Measurements from ENCODE around the gene GOLGA8R. TPM values are rescaled to one million over a fixed set of nuclear protein-coding genes. Genes with fewer than 3 reads are reported as not detected.
A peak's percentile ranks its signal among the peaks of the same experiment; 100 is the strongest.
"Not testable (repeated sequence)": the region's sequence is repeated elsewhere in the genome, so short reads cannot be mapped to it uniquely, and the experiment has no call there.

GOLGA8R gene
- polyA plus RNA-seq, 3 donors = 0.21 to 2.9 TPM; not detected in 1

- H2AFZ ChIP-seq (ENCODE audit: insufficient read depth, low read depth, low read length, poor library complexity, severe bottlenecking); H3K27ac ChIP-seq (ENCODE audit: low read depth in 1 of 2, low read length in 2 of 2); H3K79me2 ChIP-seq (ENCODE audit: insufficient read depth, low read length); H3K4me1 Mint-ChIP-seq; H3K4me1 ChIP-seq (ENCODE audit: control insufficient read depth in 1 of 2, insufficient read depth in 2 of 2, low read length in 2 of 2); H3K27me3 ChIP-seq (ENCODE audit: control insufficient read depth in 2 of 2, insufficient read depth in 2 of 2, low read length in 2 of 2); H3K27ac Mint-ChIP-seq; H3K4me3 Mint-ChIP-seq; H3K4me3 ChIP-seq (replicated peaks in 1 of 3; ENCODE audit: low read depth in 2 of 3, low read length in 3 of 3); H3K36me3 ChIP-seq (replicated peaks in 1 of 2; ENCODE audit: control insufficient read depth in 1 of 2, insufficient read depth in 2 of 2, low read length in 2 of 2); intact Hi-C loops (cut with micrococcal nuclease); H4K20me1 ChIP-seq (ENCODE audit: insufficient read depth, low read length); H3K36me3 Mint-ChIP-seq; H3K4me2 ChIP-seq (replicated peaks; ENCODE audit: extremely low read depth, low read length, poor library complexity, severe bottlenecking); DNase-seq; H3K9me3 Mint-ChIP-seq; H3K27me3 Mint-ChIP-seq (ENCODE audit: low read depth in 3 of 3); H3K9me3 ChIP-seq (replicated peaks in 1 of 2; ENCODE audit: control insufficient read depth in 1 of 2, insufficient read depth in 1 of 2, low read length in 2 of 2); H3K9ac ChIP-seq (ENCODE audit: insufficient read depth, low read length, poor library complexity, severe bottlenecking): not testable (repeated sequence)
- WGBS (ENCODE audit: insufficient coverage) = no CpG with 5 or more reads among the region's 6 CpGs
Observed at GRCh38 chr15:30355043-30355442, 59.0 kb downstream of the GOLGA8R start.

Small RNAs within 50 kb of the gene (small RNA-seq; reads per million reads assigned to genes)
- gene AC019322.2 (ENCODE audit: insufficient read length, low read depth) = not detected
- gene RF00019 (ENCODE audit: insufficient read length, low read depth) = not detected
- gene RF00096 (ENCODE audit: insufficient read length, low read depth) = 3.1 reads per million, percentile 24 among the genes with 10 or more reads in this experiment
- not detected for gene RN7SL196P (ENCODE audit: insufficient read length, low read depth)

Other genes with a start within 250 kb of the GOLGA8R start
- gene CHRFAM7A, start 20.7 kb downstream of the GOLGA8R start, polyA plus RNA-seq = 1 to 10 TPM; 2.7 to 3.8 (median 2.9) TPM
- gene GOLGA8Q, start 137.8 kb upstream of the GOLGA8R start, polyA plus RNA-seq = 1 to 10 TPM in 1 of 3 donors, not detected in 2; 1.4 TPM
- gene GOLGA8H, start 189.8 kb upstream of the GOLGA8R start, polyA plus RNA-seq = 1 to 10 TPM in 1 of 3 donors, not detected in 2; 1.9 TPM